ENCODE measurements around the gene ARHGAP5.

Gene ARHGAP5

DNA sequence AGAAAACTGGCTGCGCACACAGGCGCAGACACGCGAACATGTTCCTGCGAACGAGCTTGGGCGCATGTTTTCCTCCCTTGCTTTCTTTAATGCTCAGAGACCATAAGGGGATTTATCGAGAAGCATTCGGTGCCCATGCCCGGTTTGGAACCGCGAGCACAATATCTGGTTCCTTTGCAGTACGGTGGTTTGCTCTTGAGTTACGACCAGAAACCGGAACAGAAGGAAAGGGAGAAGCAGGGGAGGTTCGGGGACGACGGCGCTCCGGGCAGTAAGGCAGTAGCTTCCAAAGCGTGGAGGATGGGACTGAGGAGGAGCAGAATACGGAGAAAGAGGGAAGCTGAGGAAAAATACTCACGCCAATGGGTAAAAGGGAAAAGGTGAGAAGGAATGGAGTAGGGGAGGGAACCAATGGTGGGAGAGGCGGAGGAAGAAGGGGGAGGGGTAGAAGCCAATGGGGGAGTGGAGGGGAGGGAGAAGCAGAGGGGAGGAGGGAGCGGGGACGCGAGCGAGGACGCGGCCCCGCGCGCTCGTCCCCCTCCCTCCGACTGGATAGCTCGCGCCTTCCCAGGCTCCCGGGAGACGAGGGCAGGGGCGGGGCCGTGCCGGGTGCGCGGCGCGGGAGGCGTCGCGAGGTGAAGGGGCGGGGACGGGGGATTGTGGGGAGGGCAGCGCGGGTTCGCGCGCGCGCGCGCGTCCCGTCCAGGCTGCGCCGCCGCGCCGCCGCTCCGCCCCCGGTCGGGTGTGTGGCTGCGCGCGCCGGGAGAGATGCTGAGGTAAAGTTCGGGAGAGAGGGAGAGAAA is 625 bp upstream of the ARHGAP5 start:
- DNase-seq (ENCODE audit: low read depth): peak; percentile 65

- no peak for DNase-seq (ENCODE audit: low read depth)
Observed at GRCh38 chr14:32078023-32078857, 1.1 kb downstream of the ARHGAP5 start.

- DNase-seq (ENCODE audit: low read depth): no peak
Observed at GRCh38 chr14:32078858-32079216, 1.7 kb downstream of the ARHGAP5 start.

DNA sequence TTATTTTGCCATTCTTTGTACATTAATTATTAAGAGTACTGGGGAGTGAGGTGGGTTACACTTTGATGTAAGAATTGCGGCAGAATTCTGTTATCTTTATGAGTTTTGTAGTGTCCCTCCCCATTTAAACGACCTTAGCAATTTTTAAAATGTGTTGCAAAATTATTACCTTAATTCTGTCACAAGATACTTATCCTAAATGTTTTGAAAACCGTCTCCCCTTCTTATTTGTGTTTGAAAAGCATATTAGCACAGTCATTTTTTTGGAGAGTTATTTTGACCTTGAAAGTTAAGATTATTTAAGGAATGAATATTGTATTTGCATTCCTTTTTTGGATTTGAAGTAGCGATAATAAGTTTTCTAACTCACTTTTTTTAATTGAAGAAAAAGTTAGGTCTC is 2.2 kb downstream of the ARHGAP5 start:
- DNase-seq (ENCODE audit: low read depth): no peak

- DNase-seq (ENCODE audit: low read depth): no peak
Observed at GRCh38 chr14:32080001-32080510, 3.0 kb downstream of the ARHGAP5 start.

GRCh38 chr14:32081901-32082300 is 4.8 kb downstream of the ARHGAP5 start:
- no peak for DNase-seq (ENCODE audit: low read depth)

DNA sequence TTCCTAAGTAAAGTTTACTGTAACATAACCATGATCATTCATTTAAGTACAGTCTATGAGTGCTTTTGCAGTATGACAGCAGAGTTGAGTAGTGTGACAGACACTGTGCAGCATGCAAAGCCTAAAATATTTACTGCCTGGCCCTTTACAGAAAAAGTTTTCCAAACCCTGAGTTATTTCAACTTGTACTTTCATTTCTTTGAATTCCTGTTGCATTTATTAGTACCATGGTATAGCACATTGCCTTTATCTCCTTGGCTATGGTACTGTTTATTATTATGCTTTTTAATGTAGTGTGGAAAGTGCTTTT is 6.2 kb downstream of the ARHGAP5 start:
- DNase-seq (ENCODE audit: low read depth): no peak

- no peak for DNase-seq (ENCODE audit: low read depth)
Observed at GRCh38 chr14:32083789-32084188, 6.7 kb downstream of the ARHGAP5 start.

DNA sequence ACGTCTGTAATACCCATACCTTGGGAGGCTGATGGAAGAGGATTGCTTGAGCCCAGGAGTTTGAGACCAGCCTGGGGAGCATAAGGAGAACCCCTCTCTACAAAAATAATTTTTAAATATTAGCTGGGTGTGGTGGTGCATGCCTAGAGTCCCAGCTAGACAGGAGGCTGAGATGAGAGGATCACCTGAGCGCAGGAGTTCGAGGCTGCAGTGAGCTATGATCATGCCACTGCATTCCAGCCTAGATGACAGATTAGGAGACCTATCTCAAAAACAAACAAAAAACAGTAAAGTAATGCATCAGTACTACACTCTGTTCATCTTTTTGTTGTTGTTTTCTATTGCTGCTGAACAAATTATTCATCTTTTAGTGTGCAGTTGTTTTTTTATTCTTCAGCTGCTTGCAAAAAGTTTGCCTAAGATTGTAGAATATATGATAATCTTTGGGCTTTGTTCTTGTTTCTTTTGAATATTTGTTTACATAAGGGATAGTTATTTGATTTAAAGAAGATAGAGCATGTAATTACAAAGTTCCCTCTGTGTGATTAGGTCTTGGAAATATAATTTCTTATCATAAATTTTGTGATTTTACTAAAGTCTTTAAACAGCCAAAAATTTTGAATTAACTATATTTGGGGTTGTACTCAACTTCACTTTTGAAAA is 8.2 kb downstream of the ARHGAP5 start:
- DNase-seq (ENCODE audit: low read depth): no peak

- DNase-seq (ENCODE audit: low read depth): no peak
Observed at GRCh38 chr14:32085845-32086383, 8.8 kb downstream of the ARHGAP5 start.

GRCh38 chr14:32087173-32087861 is 10.2 kb downstream of the ARHGAP5 start:
- DNase-seq (ENCODE audit: low read depth): no peak

DNA sequence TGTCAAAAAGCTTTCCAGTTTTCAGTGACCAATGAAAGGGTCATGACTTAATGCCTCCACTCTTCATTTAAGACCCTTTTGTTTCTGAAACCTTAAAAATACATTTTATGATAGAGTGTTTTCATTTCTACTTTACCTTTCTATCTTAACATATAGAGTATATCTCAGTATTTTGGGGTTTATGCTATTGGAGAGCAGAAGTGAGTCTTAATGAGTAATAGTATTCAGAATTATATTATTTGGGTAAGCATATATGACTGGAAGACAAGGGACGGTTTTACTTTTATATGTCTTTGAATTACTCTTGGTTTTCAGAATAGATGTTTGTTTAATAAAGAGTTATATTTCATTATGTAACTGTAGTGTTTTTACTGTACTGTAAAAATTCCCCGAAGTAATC is 10.8 kb downstream of the ARHGAP5 start:
- DNase-seq (ENCODE audit: low read depth): no peak

GRCh38 chr14:32090686-32091085 is 13.6 kb downstream of the ARHGAP5 start:
- DNase-seq (ENCODE audit: low read depth): no peak

DNA sequence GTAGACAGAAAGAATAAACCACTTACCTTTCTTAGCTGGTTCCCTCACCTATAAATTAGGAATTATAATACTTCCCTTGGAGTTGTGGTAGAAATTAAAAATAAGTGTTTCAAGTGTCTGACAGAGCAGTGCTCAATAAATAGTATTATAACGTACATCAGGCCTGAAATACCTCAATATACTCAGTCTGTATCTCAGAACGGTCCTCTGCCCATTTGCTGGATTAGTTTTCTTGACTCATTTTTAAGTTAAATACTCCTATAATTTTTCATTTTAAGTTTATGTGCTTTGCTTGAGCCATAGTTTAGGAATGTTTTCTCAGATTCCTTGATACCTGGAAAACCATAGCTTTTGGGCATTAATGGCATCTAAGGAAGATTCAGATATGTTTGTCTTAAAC is 22.4 kb downstream of the ARHGAP5 start:
- DNase-seq (ENCODE audit: low read depth): no peak

GRCh38 chr14:32100175-32100574 is 23.1 kb downstream of the ARHGAP5 start:
- DNase-seq (ENCODE audit: low read depth): no peak

- no peak for DNase-seq (ENCODE audit: low read depth)
Observed at GRCh38 chr14:32102152-32102787, 25.2 kb downstream of the ARHGAP5 start.

GRCh38 chr14:32102968-32103367 is 25.9 kb downstream of the ARHGAP5 start:
- DNase-seq (ENCODE audit: low read depth): no peak

DNA sequence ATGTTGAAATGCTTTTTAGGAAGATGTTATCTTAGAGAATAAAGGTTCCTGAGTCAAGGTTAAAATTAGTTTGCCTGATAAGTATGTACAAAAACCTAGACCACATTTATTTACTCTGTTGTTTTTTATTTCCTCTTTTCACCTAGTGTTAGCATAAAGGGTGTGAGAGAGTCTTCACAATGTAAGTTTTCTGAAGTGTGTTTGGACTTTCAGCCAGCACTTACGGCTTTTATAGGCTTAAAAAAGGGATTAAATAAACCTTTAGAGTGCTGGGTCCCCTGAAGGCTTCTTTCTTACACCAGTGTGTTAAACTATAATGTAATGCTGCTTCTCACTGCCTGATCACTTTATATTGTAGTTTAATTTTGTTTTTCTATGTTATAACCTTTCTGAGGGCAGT is 27.2 kb downstream of the ARHGAP5 start:
- no peak for DNase-seq (ENCODE audit: low read depth)

DNA sequence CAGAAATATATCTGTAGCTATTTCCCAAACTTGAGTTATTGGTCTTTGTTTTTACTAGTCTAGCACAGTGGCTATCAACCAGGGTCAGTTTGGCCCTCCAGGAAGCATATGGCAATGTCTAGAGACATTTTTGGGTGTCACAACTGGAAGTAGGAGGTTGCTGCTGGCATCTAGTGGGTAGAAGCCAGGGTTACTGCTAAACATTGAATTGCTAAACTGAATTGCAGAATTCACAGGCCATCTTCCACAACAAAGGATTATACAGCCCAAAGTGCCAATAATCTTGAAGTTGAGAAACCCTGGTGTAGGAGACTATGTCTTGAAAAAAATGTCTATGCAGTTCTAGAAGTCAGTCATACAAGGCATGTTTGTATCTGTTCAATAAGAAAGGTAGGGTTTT is 27.7 kb downstream of the ARHGAP5 start:
- no peak for DNase-seq (ENCODE audit: low read depth)

DNA sequence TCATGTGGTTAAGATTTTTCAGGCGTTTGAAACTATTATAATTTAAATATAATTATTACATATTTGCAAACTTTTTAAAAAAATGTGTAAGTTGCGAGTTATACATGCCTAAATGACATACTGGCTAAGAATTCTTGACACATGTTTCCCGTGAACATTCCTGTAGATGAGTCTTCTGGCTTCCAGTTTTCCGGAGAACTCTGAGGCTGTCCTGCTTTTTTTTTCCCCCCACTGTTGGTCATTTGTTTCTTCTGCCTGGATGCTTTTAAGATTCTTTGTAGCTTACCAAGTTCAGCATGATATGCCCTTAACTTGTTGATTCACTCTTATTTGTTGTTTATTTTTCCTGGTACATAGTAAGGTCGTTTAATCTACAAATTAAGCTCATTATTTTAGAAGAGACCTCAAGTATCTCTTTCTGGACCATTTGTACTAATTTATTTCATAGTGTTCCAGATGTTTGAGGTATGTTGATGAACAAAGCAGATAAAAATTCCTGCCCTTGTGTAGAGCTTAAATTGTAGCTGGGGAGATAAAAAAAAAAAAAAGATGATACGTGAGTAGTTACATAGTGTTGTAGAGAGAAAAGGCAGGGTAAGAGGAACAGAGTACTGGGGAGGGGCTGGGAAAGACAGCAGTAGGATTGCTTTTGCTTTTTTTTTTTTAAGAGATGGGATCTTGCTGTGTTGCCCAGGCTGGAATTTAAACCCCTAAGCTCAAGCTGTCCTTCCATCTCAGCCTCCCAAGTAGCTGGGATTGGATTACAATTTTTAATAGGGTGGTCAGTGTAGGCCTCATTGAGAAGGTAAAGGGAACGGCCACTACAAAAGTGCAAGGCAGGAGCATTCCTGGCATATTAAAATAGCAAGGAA is 32.8 kb downstream of the ARHGAP5 start:
- no peak for DNase-seq (ENCODE audit: low read depth)

- DNase-seq (ENCODE audit: low read depth): no peak
Observed at GRCh38 chr14:32110548-32110896, 33.4 kb downstream of the ARHGAP5 start.
